ENCODE data around the gene TNK1.

Gene TNK1

GRCh38 chr17:7396147-7396546, 15.3 kb downstream of the TNK1 start:
- no peak for TF ChIP-seq GATA3 (IDR thresholded peaks at IDR 0.05; ENCODE audit: low read depth, low read length)
- TF ChIP-seq GATA2 (IDR thresholded peaks at IDR 0.05; ENCODE audit: low read depth, low read length) = no peak

DNA sequence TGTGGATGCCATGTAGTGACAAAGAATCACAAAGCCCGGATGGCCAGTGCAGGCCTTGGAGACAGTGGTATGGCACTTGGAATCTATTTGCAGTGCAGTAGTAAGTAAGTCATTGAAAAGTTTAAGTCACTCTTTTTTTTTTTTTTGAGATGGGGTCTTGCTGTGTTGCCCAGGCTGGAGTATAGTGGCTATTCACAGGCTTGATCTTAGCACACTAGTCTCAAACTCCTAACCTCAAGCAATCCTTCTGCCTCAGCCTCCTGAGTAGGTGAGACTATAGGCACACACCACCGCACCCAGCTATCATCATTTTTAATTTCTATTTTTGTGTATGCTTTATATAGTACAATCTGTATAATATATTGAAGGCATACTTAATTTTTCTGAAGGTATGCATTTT, 17.7 kb downstream of the TNK1 start:
- no peak for TF ChIP-seq GATA2 (IDR thresholded peaks at IDR 0.05; ENCODE audit: low read depth, low read length)
- TF ChIP-seq GATA3 (IDR thresholded peaks at IDR 0.05; ENCODE audit: low read depth, low read length) = no peak

GRCh38 chr17:7403043-7403726, 22.3 kb downstream of the TNK1 start:
- TF ChIP-seq GATA2 (IDR thresholded peaks at IDR 0.05; ENCODE audit: low read depth, low read length) (no peak), GATA3 (IDR thresholded peaks at IDR 0.05; ENCODE audit: low read depth, low read length) (no peak)

- TF ChIP-seq GATA3 (IDR thresholded peaks at IDR 0.05; ENCODE audit: low read depth, low read length) = no peak
- TF ChIP-seq GATA2 (IDR thresholded peaks at IDR 0.05; ENCODE audit: low read depth, low read length) = no peak
Observed at GRCh38 chr17:7403727-7403976, 22.8 kb downstream of the TNK1 start.

GRCh38 chr17:7403977-7404736, 23.3 kb downstream of the TNK1 start, which contains the start of gene TMEM256:
Gene TMEM256 (minus strand): TSS chr17:7404097. CDS start chr17:7404084, 13 bp downstream.
- TF ChIP-seq GATA3 (IDR thresholded peaks at IDR 0.05; ENCODE audit: low read depth, low read length) = no peak
- TF ChIP-seq GATA2 (IDR thresholded peaks at IDR 0.05; ENCODE audit: low read depth, low read length) = no peak

DNA sequence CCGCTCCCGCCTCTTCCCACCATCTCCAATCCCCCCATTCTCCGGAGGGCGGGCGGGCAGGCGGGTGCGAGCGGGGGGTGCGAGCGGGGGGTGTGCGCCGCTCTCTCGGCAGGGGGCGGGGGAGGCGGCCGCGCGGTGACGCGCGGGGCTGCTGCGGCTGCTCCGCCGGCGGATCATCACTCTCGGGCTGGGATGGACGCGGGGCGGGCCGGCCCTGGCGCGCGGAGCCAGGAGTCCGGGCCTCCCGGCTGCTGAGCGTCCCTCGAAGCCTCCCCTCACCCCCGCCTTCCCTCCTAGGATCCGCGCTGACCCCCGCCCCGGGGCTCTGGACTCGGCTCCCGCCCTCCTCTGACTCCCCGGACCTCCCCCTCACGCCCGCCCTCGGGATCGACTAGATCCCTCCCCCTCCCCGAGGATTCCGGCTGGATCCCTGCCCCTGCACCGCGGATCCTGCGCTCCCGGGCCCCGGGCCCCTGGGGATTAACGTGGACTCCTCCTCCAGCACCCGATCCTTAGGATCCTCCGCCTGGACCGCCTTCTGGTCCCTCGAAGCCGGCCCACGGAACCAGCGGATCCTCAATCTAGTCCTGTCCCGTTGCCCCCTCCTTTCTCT, 24.0 kb downstream of the TNK1 start:
- TF ChIP-seq GATA3 (IDR thresholded peaks at IDR 0.05; ENCODE audit: low read depth, low read length) (no peak), GATA2 (IDR thresholded peaks at IDR 0.05; ENCODE audit: low read depth, low read length) (no peak)

GRCh38 chr17:7405350-7406234, 24.7 kb downstream of the TNK1 start:
- no peak for TF ChIP-seq GATA3 (IDR thresholded peaks at IDR 0.05; ENCODE audit: low read depth, low read length)
- TF ChIP-seq GATA2 (IDR thresholded peaks at IDR 0.05; ENCODE audit: low read depth, low read length) = no peak

GRCh38 chr17:7406235-7406825, 25.4 kb downstream of the TNK1 start:
- TF ChIP-seq GATA2 (IDR thresholded peaks at IDR 0.05; ENCODE audit: low read depth, low read length) (no peak), GATA3 (IDR thresholded peaks at IDR 0.05; ENCODE audit: low read depth, low read length) (no peak)

- TF ChIP-seq GATA2 (IDR thresholded peaks at IDR 0.05; ENCODE audit: low read depth, low read length) = no peak
- no peak for TF ChIP-seq GATA3 (IDR thresholded peaks at IDR 0.05; ENCODE audit: low read depth, low read length)
Observed at GRCh38 chr17:7407082-7407481, 26.2 kb downstream of the TNK1 start.

- TF ChIP-seq GATA2 (IDR thresholded peaks at IDR 0.05; ENCODE audit: low read depth, low read length) (no peak), GATA3 (IDR thresholded peaks at IDR 0.05; ENCODE audit: low read depth, low read length) (no peak)
Observed at GRCh38 chr17:7407485-7408251, 26.8 kb downstream of the TNK1 start, which contains the start of gene NLGN2. Gene NLGN2 (plus strand): TSS chr17:7407845. CDS start chr17:7408256, 411 bp downstream.

- TF ChIP-seq GATA3 (IDR thresholded peaks at IDR 0.05; ENCODE audit: low read depth, low read length) = no peak
- no peak for TF ChIP-seq GATA2 (IDR thresholded peaks at IDR 0.05; ENCODE audit: low read depth, low read length)
Observed at GRCh38 chr17:7408252-7408727, 27.4 kb downstream of the TNK1 start.

DNA sequence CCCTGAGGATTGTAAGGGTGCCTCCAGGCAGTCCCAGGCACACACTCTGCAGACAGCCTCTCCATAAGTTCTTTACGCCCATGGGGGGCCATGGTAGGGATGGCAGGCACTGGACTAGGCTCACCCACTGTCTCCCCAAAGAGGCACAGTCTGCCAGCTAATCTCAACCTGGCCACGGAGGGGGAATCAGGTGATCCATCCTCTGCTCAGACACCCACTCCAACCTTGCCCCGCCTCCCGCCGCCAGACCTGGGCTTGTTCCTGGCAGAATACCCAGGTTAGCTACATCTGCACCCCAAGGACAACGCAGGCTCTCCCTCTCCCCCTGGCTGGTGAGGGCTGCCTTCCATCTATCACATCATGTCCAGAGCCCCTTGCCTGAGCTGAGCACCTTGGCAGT, 28.0 kb downstream of the TNK1 start:
- no peak for TF ChIP-seq GATA2 (IDR thresholded peaks at IDR 0.05; ENCODE audit: low read depth, low read length)
- TF ChIP-seq GATA3 (IDR thresholded peaks at IDR 0.05; ENCODE audit: low read depth, low read length) = no peak

GRCh38 chr17:7409716-7410115, 28.8 kb downstream of the TNK1 start:
- no peak for TF ChIP-seq GATA2 (IDR thresholded peaks at IDR 0.05; ENCODE audit: low read depth, low read length)
- no peak for TF ChIP-seq GATA3 (IDR thresholded peaks at IDR 0.05; ENCODE audit: low read depth, low read length)

Data from SH-SY5Y (cell line).